HG03060 (cell line): ENCODE results near the gene ARHGAP25.

Experiments used
- ATAC-seq: cut with Tn5 transposase; IDR thresholded peaks from one replicate; pipeline ENCODE4 v1.9.1; 2021; ENCODE audit warnings: low read depth, moderate number of reproducible peaks; ENCODE audit not compliant: unreplicated experiment

The ARHGAP25 gene

GRCh38 chr2:68734688-68735525 is at the start of gene ARHGAP25:
ARHGAP25 (plus strand) TSS chr2:68734811; CDS start chr2:68735200, 389 bp downstream.
- ATAC-seq: peak; percentile 42

GRCh38 chr2:68686178-68686577 is 48.4 kb upstream of the ARHGAP25 start:
- ATAC-seq: no peak

DNA sequence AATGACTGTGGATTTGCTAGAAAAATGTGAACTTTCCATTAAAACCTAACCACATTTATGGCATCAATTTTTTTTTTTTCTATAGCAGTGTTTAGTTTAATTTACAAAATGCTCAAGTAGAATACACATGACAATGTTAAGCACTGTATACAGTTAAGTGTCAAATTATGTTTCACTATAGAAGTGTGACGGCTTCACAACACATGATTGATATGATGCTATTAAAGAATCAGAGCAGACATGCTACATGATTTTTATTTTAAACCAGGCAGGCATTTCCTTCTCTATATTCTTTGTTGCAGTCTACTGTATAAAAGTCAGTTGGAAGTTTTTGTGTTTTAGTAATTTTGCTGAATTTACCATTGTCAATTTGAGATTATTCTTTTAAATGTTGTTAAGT is 47.6 kb upstream of the ARHGAP25 start:
- ATAC-seq: no peak

- ATAC-seq: peak; percentile 95
These were observed 44.8 kb upstream of the ARHGAP25 start for GRCh38 chr2:68689553-68690537.

DNA sequence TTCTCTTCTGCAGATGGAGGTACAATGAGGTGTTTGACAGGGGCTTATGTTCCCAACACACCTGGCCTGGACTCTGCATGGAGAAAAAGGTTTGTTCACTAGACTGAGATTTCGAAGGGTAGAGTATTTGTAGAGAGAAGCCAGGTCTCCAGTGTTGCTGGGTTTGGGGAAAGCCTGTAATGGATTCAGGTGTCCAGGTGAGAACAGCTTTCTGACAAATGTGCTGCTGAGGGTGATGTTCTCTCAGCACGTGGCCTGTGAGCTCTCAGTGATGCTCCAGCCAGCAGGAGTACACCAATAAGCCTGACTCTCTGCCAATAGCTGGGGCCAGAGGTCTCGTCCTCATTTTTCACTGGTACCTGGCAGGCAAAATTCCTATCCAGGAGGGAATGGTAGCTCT is 43.8 kb upstream of the ARHGAP25 start:
- ATAC-seq: no peak

- no peak for ATAC-seq
These were observed 42.1 kb upstream of the ARHGAP25 start for GRCh38 chr2:68692511-68692910.

DNA sequence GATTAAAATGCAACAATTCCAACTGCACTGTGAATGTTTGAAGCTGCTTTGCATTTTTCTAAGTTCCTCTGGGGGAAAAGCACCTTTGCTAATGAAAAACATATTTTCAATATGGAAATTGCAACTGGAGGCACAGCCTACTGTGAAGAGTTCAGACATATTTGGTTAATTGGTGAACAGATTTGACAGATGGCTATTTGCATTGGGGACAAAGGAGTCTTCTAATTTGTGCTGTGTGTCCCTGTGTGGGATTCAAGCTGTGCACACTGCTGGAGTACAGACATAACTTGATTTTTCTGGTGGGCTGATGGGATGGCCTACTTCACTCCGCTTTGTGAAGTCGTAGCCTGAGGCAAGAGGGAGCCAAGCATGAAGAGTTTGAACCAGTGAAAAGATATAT is 40.7 kb upstream of the ARHGAP25 start:
- no peak for ATAC-seq

- no peak for ATAC-seq
These were observed 38.6 kb upstream of the ARHGAP25 start for GRCh38 chr2:68695971-68696370.

GRCh38 chr2:68696554-68696953 is 38.1 kb upstream of the ARHGAP25 start:
- ATAC-seq: no peak

- no peak for ATAC-seq
These were observed 35.8 kb upstream of the ARHGAP25 start for GRCh38 chr2:68698567-68699377.

DNA sequence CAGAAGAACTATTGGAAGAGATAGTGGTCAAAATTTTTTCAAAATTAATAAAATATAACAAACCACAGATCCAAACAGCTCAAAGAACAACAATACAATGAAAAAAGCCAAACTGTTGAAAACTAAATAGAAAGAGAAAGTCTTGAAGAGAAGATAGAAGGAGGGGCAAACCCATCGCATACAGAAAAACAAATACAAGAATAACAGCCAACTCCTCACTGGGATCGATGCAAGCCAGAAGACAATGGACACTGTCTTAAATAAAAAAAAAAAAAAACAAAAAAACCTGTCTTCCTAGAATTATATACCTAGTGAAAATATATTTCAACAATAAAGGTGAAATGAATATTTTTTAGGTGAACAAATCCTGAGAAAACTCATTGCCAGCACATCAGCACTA is 34.1 kb upstream of the ARHGAP25 start:
- no peak for ATAC-seq

DNA sequence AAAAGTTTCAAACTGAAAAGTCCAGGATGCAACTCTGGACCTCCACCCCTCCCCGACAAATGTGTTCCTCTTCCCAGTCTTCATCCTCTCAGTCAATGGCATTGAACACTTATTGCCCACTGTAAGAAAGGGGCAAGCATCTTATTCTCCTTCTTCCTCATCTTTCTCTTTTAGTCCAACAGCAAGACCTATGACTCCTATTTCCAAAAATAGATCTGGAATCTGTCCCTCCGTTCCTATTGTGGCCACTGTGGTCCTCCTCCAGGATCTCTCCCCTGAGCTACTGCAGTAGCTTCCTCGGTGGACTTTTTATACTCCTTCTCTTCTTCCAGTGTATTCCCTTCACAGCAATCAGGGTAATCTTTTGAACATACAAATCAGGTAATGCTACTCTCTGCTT is 28.0 kb upstream of the ARHGAP25 start:
- no peak for ATAC-seq

DNA sequence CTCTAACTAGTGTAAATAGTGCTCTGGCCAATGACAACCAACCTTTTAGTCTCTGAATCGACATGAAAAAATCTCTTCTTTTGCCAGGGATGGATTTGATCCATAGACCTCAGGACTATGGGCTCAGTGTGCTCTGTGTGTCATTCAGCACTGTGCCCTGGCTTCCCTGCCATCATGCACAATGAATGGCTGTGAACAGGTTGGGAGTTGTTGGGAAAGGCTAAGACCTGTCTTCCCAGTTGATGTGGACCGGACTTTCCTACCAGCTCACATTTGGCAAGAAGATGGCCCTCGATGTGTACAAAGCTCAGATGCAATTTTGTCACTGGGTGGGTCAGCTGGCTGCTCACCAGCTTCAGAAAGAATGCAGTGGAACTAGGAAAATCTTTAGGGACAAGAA is 26.0 kb upstream of the ARHGAP25 start:
- no peak for ATAC-seq

GRCh38 chr2:68709421-68709911 is 25.1 kb upstream of the ARHGAP25 start:
- no peak for ATAC-seq

GRCh38 chr2:68710336-68710735 is 24.3 kb upstream of the ARHGAP25 start:
- no peak for ATAC-seq

DNA sequence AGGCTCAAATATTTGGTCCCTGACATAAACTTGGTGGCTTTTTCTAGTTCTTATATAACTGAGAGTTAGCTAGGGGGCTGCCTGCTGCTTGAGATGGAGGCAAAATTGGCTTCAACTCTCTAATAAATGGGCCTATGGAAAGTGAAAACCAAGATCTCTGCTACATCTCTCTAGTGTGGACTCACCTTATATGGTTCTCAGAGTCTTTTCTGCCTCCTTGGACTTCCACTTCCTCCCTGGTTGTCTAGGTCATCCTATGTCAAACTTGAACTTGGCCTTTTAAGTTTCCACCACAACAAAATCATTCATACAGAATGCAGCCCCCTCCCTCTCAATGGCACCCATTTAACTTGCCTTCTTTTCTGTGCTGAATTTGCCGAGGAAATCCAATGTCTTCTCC is 23.9 kb upstream of the ARHGAP25 start:
- no peak for ATAC-seq

DNA sequence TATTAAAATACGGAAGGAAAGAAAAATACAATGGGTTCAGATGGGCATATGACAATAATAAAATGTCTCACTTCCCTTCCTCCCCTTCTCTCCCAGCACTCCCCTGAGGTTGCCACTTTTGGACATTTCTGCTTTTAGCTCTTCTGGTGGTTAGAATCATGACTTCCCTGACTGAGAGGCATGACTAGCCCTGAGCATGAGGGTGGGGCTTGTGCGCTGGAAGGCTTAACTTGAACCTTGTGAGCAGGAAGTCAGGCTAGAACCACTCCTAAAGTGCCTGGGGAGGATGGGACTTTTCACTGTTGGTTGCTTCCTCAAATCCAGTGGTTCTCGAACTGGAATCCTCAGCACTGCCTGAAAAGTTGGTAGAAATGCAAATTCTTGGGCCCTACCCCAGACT is 19.7 kb upstream of the ARHGAP25 start:
- peak; percentile 64 for ATAC-seq

- ATAC-seq: no peak
These were observed 19.1 kb upstream of the ARHGAP25 start for GRCh38 chr2:68715353-68716041.

GRCh38 chr2:68716604-68717304 is 17.9 kb upstream of the ARHGAP25 start:
- no peak for ATAC-seq
